ENCODE measurements around the gene OGDH.

The OGDH gene

DNA sequence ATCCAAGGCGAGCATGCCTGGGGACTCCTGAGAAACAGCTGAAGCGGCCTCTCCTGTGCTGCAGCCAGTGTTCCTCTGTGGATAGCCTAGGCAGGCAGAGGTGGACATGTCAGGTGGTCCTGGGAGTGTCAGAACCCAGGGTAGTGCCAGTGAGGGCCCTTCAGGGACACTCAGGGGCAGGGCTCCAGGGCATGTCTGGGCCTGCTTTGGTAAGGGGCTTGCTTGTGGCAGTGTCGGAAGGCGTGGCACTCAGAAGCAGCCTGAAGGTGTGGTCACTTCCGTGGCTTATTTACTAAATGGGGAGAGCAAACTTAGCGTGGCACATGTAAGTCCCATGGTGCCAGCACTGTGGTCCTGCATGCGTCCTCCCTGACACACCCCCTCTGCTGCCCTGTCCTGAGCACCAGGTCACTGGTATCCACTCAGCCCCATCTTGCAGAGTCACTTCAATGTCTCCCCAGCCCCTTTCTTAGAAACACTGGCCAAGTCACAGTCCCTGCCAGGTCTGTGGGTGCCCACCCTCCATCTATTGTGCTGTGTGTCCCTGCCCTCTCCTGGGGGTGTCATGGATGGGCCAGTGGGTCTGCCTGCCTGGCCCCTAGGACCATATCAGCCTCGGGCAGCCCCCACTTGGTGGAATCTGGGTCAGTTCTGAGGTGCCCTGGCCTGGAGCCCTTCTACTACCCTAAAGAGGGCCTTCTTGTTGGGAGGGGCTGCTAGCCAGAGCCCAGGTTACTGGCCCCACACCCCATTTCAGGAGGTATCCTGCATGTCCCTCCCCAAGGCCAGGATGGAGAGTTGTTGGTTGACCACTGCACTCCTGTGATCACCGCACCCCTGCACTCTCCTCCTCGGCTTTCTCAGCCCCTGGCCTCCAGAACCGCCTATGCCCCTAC is 148.6 kb downstream of the OGDH start:
- DNase-seq (ENCODE audit: low spot score in 2 of 2) = no peak
- Histone ChIP-seq H3K36me3 (replicated peaks) (peaks cover 10% of the 10 kb centered on the region), H3K4me1 (no peaks in the 10 kb centered on the region), H3K27me3 (ENCODE audit: low read depth) (no peaks in the 10 kb centered on the region), H3K4me3 (no peak overlapping the region), H3K9me3 (no peaks in the 10 kb centered on the region)
- in situ Hi-C loops (cut with MboI; ENCODE audit: low sequenced_read_pairs) = no loop called here

GRCh38 chr7:44755698-44756627 is 149.5 kb downstream of the OGDH start:
- H3K36me3 ChIP-seq (replicated peaks) = peaks cover 3% of the 10 kb centered on the region

DNA sequence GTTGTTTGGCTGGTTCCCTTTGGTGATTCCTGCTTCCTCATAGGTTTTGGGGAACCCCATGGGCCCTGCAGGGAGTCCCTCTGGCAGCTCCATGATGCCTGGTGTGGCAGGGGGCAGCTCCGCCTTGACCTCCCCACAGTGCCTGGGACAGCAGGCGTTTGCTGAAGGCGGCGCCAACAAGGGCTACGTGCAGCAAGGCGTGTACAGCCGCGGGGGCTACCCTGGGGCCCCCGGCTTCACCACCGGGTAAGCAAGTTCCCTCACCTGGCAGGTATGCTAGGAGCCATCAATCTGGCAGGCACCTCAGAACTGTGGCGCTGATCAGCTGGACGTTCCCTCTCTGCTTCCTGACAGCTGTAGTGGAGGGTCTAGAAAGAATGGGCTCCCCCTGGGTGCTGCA is 150.5 kb downstream of the OGDH start:
- no peak overlapping the region for H3K4me3 ChIP-seq
- no peak for DNase-seq (ENCODE audit: low spot score in 2 of 2)
- no peaks in the 10 kb centered on the region for H3K27me3 ChIP-seq (ENCODE audit: low read depth)
- H3K36me3 ChIP-seq (replicated peaks) = peaks cover 3% of the 10 kb centered on the region; the same call in 1 of the 2 replicates
- H3K9me3 ChIP-seq = no peaks in the 10 kb centered on the region
- H3K4me1 ChIP-seq = no peaks in the 10 kb centered on the region
- in situ Hi-C loops (cut with MboI; ENCODE audit: low sequenced_read_pairs) = no loop called here

More at GRCh38 chr7:44755698-44756627, 149.5 kb downstream of the OGDH start:
- no peaks in the 10 kb centered on the region for H3K4me1 ChIP-seq
- DNase-seq (ENCODE audit: low spot score in 2 of 2) = no peak
- in situ Hi-C loops (cut with MboI; ENCODE audit: low sequenced_read_pairs) = no loop called here
- H3K9me3 ChIP-seq = no peaks in the 10 kb centered on the region
- H3K27me3 ChIP-seq (ENCODE audit: low read depth) = no peaks in the 10 kb centered on the region
- no peak overlapping the region for H3K4me3 ChIP-seq

GRCh38 chr7:44757311-44757710 is 150.9 kb downstream of the OGDH start:
- no peak for DNase-seq (ENCODE audit: low spot score in 2 of 2)
- Histone ChIP-seq H3K4me1 (no peaks in the 10 kb centered on the region), H3K4me3 (no peak overlapping the region), H3K36me3 (replicated peaks) (peaks cover 6% of the 10 kb centered on the region; the same call in 1 of the 2 replicates), H3K9me3 (no peaks in the 10 kb centered on the region), H3K27me3 (ENCODE audit: low read depth) (no peaks in the 10 kb centered on the region)
- in situ Hi-C loops (cut with MboI; ENCODE audit: low sequenced_read_pairs) = no loop called here

DNA sequence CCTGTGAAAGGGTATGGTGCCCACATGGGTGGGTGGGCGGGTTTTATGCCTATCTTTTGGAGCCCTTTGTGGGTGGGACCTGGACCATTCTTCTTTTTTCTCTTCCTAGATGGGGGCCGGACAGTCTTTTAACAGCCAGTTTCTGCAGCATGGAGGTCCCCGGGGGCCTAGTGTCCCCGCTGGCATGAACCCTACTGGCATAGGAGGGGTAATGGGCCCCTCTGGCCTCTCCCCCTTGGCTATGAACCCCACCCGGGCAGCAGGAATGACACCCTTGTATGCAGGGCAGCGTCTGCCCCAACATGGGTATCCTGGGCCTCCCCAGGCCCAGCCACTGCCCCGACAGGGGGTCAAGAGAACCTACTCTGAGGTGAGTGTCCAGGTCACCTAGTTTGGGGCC is 151.3 kb downstream of the OGDH start:
- Histone ChIP-seq H3K4me1 (no peaks in the 10 kb centered on the region), H3K27me3 (ENCODE audit: low read depth) (no peaks in the 10 kb centered on the region), H3K4me3 (no peak overlapping the region), H3K9me3 (no peaks in the 10 kb centered on the region), H3K36me3 (replicated peaks) (peaks cover 7% of the 10 kb centered on the region)
- in situ Hi-C loops (cut with MboI; ENCODE audit: low sequenced_read_pairs) = no loop called here
- DNase-seq (ENCODE audit: low spot score in 2 of 2) = no peak

All from HAP-1 (cell line).